Stimulated activated CD8-positive, alpha-beta memory T cell treated with anti-CD3 and anti-CD28 coated beads, Interleukin-4, amount 100 ng/mL, for 24 hours (primary cell): ENCODE data around the gene LEMD1.
A peak's percentile ranks its signal among the peaks of the same experiment; 100 is the strongest.

Source experiments
- DNase-seq: peaks from one replicate; pipeline ENCODE4 v3.0.0-alpha.2; 2020; ENCODE audit warnings: low read depth

LEMD1 gene

GRCh38 chr1:205354259-205355074 is 67.4 kb downstream of the LEMD1 start:
- DNase-seq, result peak; percentile 37

GRCh38 chr1:205353612-205354011 is 68.2 kb downstream of the LEMD1 start:
- DNase-seq, result no peak

GRCh38 chr1:205353191-205353590 is 68.7 kb downstream of the LEMD1 start:
- no peak for DNase-seq

GRCh38 chr1:205351984-205352713 is 69.7 kb downstream of the LEMD1 start:
- no peak for DNase-seq

- no peak for DNase-seq
Measured at GRCh38 chr1:205350691-205351141, 71.1 kb downstream of the LEMD1 start.

GRCh38 chr1:205350124-205350523 is 71.7 kb downstream of the LEMD1 start:
- DNase-seq, result no peak

- DNase-seq, result no peak
Measured at GRCh38 chr1:205348554-205349487, 73.0 kb downstream of the LEMD1 start.

GRCh38 chr1:205346956-205347574 is 74.8 kb downstream of the LEMD1 start:
- no peak for DNase-seq

GRCh38 chr1:205345761-205346160 is 76.1 kb downstream of the LEMD1 start:
- no peak for DNase-seq

- peak; percentile 26 for DNase-seq
Measured at GRCh38 chr1:205344066-205344928, 77.6 kb downstream of the LEMD1 start.

GRCh38 chr1:205343431-205344065 is 78.3 kb downstream of the LEMD1 start:
- no peak for DNase-seq

- DNase-seq, result no peak
Measured at GRCh38 chr1:205342986-205343385, 78.9 kb downstream of the LEMD1 start.

GRCh38 chr1:205340676-205341075 is 81.2 kb downstream of the LEMD1 start:
- no peak for DNase-seq

GRCh38 chr1:205339717-205340116 is 82.1 kb downstream of the LEMD1 start:
- no peak for DNase-seq

- no peak for DNase-seq
Measured at GRCh38 chr1:205339197-205339702, 82.6 kb downstream of the LEMD1 start.

GRCh38 chr1:205338011-205338410 is 83.8 kb downstream of the LEMD1 start:
- no peak for DNase-seq

- no peak for DNase-seq
Measured at GRCh38 chr1:205337481-205337880, 84.4 kb downstream of the LEMD1 start.

- DNase-seq, result peak; percentile 66
Measured at GRCh38 chr1:205335692-205336091, 86.2 kb downstream of the LEMD1 start.

- DNase-seq, result no peak
Measured at GRCh38 chr1:205332015-205332791, 89.7 kb downstream of the LEMD1 start.
